Measurements from ENCODE around the gene BEAN1. TPM values are rescaled to one million over a fixed set of nuclear protein-coding genes. Genes with fewer than 3 reads are reported as not detected.

Gene BEAN1
- total and polyA plus RNA-seq, 9 of the 15 experiments (the other 6 are each of a cell fraction or from before 2014, with no cell fraction given): not detected

GRCh38 chr16:66516808-66517585 lies 89.9 kb downstream of the BEAN1 start (continued):
- no peak for TF ChIP-seq ZNF347 (CRISPR knock-in tag; IDR thresholded peaks at IDR 0.05; ENCODE audit: low read depth)
- TF ChIP-seq PHF8 (IDR thresholded peaks at IDR 0.05; ENCODE audit: borderline replicate concordance, low read length): peak; percentile 62; the same call in 1 of the 2 replicates
- peak; percentile 81 to 95 for TF ChIP-seq MAZ (CRISPR knock-in tag; conservative IDR thresholded peaks at IDR 0.05 in 1 of 2, IDR thresholded peaks at IDR 0.05 in 1 of 2)
- TF ChIP-seq MAFK (IDR thresholded peaks at IDR 0.05; ENCODE audit: low read length): no peak; the same call in 1 of the 2 replicates
- no peak for TF ChIP-seq NCOA4 (IDR thresholded peaks at IDR 0.05; ENCODE audit: partially characterized antibody)
- TF ChIP-seq ZNF778 (CRISPR knock-in tag; IDR thresholded peaks at IDR 0.05): no peak
- no peak for TF ChIP-seq HSF4 (CRISPR knock-in tag; IDR thresholded peaks at IDR 0.05; ENCODE audit: borderline replicate concordance)
- peak; percentile 37; the same call in 1 of the 2 replicates for TF ChIP-seq POLR2G (IDR thresholded peaks at IDR 0.05; ENCODE audit: low read depth, low read length)
- no peak for TF ChIP-seq ATF6 (CRISPR knock-in tag; IDR thresholded peaks at IDR 0.05)
- TF ChIP-seq HDAC3 (IDR thresholded peaks at IDR 0.05; ENCODE audit: borderline replicate concordance, partially characterized antibody): no peak
- no peak for TF ChIP-seq SREBF2 (CRISPR knock-in tag; IDR thresholded peaks at IDR 0.05)
- TF ChIP-seq SREBF1 (IDR thresholded peaks at IDR 0.05; ENCODE audit: borderline replicate concordance, low read depth, low read length): no peak
- no peak for TF ChIP-seq DACH1 (IDR thresholded peaks at IDR 0.05; ENCODE audit: partially characterized antibody)
- peak; percentile 86 for TF ChIP-seq ARID1B (IDR thresholded peaks at IDR 0.05)
- TF ChIP-seq KLF6 (CRISPR knock-in tag; IDR thresholded peaks at IDR 0.05; ENCODE audit: borderline replicate concordance): peak; percentile 48; the same call in 1 of the 2 replicates
- TF ChIP-seq ZBED1 (IDR thresholded peaks at IDR 0.05): no peak
- no peak for TF ChIP-seq RBM39 (optimal IDR thresholded peaks at IDR 0.05; ENCODE audit: low read depth, low read length)
- TF ChIP-seq POU5F1 (IDR thresholded peaks at IDR 0.05; ENCODE audit: borderline replicate concordance, low read depth, low read length, partially characterized antibody): no peak
- no peak for TF ChIP-seq PTRF (tag; IDR thresholded peaks at IDR 0.05)
- TF ChIP-seq ZBTB1 (CRISPR knock-in tag; IDR thresholded peaks at IDR 0.05; ENCODE audit: borderline replicate concordance, low read depth): no peak
- TF ChIP-seq CBFB (CRISPR knock-in tag; IDR thresholded peaks at IDR 0.05): no peak
- no peak for TF ChIP-seq BMI1 (IDR thresholded peaks at IDR 0.05; ENCODE audit: low read length)
- TF ChIP-seq NR1H2 (CRISPR knock-in tag; IDR thresholded peaks at IDR 0.05): no peak
- no peak for TF ChIP-seq MYBL2 (IDR thresholded peaks at IDR 0.05; ENCODE audit: low read depth)
- TF ChIP-seq MYBL2 (CRISPR knock-in tag; IDR thresholded peaks at IDR 0.05; ENCODE audit: borderline replicate concordance): no peak
- no peak for TF ChIP-seq U2AF1 (optimal IDR thresholded peaks at IDR 0.05; ENCODE audit: low read depth, low read length)
- peak; percentile 93 for TF ChIP-seq ZNF175 (CRISPR knock-in tag; IDR thresholded peaks at IDR 0.05; ENCODE audit: low read depth)
- TF ChIP-seq WHSC1 (IDR thresholded peaks at IDR 0.05; ENCODE audit: low read length): no peak
- peak; percentile 65 for TF ChIP-seq TBP (optimal IDR thresholded peaks at IDR 0.05; ENCODE audit: low read depth, low read length)

Measured in K562 (cell line).